A172 (cell line): ENCODE results near the gene PRM1. TPM values are rescaled to one million over a fixed set of nuclear protein-coding genes. Genes with fewer than 3 reads are reported as not detected.

Experiments used
- DNase-seq: peaks from one replicate; pipeline ENCODE4 v3.0.0-alpha.2; 2015; ENCODE audit warnings: low spot score
- total RNA-seq: library from RNA; depleted of rRNA; stranded (reverse); fragments of >200 nt; shearing (Covaris generic); gene quantifications from 2 replicates; pipeline ENCODE4 v1.2.3, GENCODE V29; 2014; rRNA removed

Gene PRM1
- not detected in 2 replicates for total RNA-seq

- DNase-seq: no peak
Measured at GRCh38 chr16:11280616-11281522, at the start of gene PRM1. Gene PRM1, minus strand, starts transcription at chr16:11281330. Its CDS starts 92 bp downstream, at chr16:11281238.

DNA sequence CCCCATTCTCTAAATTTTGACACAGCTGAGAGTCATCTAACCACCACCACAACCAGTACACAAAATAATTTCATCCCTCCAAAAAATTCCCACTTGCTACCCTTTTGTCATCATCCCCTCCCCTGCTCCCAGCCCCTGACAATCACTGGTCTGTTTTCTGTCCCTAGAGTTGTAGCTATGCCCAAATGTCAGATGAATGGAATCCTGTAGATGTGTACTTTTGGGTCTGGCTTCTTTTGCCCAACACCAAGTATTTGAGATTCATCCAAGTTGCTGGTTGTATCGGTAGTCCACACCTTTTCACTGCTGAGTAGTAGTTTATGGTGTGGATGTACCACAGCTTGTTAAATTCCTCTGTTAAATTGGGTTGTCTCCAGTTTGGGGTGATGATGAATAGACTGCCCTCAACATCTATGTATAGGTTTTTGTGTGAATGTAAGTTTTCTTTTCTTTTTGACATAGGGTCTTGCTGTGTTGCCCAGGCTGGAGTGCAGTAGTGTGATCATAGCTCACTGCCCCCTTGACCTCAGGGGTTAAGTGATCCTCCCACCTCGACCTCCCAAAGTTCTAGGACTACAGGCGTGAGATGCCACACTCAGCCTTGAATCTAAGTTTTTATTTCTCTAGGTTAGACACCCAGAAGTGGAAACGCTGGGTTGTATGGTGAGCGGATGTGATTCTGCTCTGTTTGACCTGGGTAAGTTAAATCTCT, 49.6 kb upstream of the PRM1 start:
- DNase-seq: no peak

DNA sequence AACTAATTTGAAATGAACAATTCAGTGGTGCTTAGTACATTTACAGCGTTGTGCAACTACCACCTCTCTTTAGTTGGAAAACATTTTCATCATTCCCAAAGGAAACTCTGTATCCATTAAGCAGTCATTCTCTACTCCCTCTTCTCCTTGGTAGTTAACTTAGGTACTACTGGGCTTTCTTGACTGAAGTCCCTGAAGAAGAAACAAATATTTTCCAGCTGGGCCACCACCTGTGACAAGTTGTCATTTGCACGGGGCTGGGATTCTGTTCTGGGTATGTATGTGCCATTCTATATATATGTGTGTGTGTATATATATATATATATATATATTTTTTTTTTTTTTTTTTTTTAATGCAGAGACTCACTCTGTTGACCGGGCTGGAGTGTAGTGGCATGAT, 48.8 kb upstream of the PRM1 start:
- no peak for DNase-seq

- peak; percentile 53 for DNase-seq
Measured at GRCh38 chr16:11329071-11329491, 48.0 kb upstream of the PRM1 start.

- peak; percentile 92 for DNase-seq
Measured at GRCh38 chr16:11328172-11329070, 47.3 kb upstream of the PRM1 start.

- DNase-seq: no peak
Measured at GRCh38 chr16:11327277-11328171, 46.4 kb upstream of the PRM1 start.

DNA sequence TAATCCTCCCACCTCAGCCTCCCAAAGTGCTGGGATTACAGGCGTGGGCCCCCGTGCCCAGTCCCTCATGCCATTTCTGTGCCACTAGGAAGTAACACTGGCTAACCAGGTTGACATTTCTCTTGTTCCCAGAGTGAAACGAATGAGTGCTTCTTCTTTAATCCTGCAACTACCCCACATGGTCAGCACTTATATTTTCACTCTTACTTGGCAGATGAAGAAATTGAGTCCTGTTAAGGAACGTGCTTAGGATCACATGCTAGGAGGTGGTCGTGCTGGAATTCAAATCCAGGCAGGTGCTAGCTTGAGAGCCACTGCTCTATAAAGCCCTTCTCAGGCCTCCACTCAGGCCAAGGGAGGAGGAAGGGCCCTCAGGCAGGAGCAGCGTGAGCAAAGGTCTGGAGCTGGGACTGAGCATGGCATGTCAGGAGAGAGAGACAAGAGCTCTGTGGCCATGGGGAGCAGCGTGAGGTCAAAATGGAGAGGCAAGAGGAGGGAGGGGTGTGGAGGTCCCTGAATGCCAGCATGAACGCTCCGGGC, 45.7 kb upstream of the PRM1 start:
- DNase-seq: no peak

DNA sequence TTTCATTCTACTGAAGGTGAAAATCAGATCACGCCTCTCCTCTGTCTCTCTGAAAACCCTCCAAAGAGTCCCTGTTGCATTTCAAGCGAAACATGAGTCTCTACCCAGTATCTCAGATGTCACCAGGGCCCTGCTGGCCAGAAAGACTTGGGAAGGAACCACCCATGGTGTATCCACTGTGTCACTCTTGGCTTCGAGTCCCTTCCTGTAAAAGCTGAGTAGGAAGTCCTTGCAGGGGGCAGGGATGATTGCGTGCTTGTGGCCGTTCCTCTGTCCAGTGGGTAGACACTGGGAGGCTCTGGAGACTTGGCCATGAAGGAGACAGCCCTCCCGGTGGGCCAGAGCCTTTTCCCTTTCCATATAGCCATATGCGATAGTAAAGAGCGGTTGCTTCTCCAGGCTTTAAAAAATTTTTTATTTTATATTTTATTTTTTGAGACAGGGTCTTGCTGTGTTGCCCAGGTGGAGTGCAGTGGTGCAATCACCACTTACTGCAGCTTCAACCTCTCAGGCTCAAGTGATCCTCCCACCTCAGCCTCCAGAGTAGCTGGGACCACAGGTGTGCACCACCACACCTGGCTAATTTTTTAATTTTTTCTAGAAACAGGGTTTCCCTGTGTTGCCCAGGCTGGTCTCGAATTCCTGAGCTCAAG, 45.1 kb upstream of the PRM1 start:
- DNase-seq: no peak

DNA sequence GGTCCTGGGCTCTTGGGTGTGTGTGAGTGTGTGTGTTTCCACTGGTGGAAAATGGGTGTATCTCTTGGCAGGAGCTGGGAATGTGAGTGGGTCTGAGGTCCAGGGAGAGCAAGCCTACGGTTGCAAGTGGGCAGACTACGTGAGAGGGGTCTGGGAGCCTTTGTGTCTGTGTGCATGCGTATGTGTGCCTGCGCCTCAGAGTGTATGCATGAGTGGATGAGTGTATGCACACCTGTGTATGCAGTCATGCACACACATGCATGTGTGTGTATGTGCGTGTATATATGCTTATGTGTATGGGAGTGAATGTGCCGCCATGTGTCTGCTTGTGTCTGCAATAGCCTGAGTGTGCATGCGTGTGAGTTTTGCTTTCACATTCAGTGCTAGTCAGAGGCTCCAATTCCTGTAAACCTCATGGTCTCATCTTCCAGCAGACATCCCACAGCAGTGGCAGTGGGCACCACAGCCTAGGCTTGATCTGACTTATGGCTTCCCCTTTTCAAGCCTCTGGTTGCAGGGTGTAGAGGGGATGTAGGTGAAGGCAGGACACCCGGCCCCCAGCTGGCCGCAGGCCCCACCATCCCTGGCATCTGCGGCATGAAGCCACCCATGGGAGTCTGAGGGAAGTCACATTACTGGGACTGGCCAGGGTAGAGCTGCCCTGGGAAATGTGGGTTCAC, 44.4 kb upstream of the PRM1 start:
- no peak for DNase-seq

GRCh38 chr16:11323551-11324336, 42.6 kb upstream of the PRM1 start:
- DNase-seq: no peak

DNA sequence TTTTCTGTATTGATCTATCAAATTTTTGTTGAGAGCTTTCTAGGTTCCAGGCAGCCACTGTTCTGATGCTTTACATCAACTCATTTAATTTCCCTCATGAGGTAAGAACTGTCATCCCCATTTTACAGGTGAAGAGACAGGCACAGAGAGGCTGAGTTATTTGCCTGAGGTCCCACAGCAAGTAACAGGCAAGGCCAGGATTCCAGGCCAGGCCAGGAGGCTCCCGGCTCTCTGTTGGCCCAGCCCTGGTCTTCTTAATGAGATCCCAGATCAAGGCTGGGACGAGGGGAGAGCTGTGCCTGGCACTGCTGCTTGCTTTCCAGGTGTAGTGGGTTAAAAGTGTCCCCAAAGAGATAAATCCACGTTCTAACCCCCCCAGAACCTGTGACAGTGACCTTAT, 41.7 kb upstream of the PRM1 start:
- no peak for DNase-seq

DNA sequence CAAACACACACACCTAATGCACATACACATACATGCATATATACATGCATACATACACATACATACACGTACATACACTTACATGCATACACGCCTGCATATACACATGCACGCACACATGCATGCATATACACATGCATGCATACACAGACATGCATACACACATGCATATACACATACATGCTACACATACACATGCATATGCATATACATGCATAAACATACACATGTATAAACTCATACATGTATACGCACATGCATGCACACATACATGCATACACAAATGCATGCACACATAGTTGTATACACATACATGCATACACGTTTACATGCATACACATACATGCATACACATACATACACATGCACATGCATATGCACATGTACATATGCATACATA, 40.5 kb upstream of the PRM1 start:
- no peak for DNase-seq

GRCh38 chr16:11320170-11320569, 39.0 kb upstream of the PRM1 start:
- no peak for DNase-seq

GRCh38 chr16:11319529-11320146, 38.5 kb upstream of the PRM1 start:
- DNase-seq: no peak

DNA sequence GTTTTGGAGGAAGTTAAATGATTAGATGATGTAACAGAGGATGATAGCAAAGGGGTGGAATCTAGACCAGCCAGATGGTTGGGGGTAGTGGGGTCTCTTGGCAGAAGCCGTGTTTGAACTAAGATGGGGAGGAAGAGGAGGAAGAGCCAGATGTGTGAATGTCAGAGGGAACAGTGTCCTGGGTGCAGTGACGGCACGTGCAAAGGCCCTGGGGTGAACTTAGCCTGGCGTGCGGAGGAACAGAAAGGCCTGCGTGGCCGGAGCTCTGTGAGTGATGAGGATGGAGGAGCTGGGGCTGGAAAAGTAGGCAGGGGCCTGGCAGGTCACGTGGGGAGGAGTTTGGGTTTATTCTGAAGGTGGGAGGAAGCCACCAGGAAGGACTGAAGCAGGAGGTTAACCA, 37.7 kb upstream of the PRM1 start:
- no peak for DNase-seq

DNA sequence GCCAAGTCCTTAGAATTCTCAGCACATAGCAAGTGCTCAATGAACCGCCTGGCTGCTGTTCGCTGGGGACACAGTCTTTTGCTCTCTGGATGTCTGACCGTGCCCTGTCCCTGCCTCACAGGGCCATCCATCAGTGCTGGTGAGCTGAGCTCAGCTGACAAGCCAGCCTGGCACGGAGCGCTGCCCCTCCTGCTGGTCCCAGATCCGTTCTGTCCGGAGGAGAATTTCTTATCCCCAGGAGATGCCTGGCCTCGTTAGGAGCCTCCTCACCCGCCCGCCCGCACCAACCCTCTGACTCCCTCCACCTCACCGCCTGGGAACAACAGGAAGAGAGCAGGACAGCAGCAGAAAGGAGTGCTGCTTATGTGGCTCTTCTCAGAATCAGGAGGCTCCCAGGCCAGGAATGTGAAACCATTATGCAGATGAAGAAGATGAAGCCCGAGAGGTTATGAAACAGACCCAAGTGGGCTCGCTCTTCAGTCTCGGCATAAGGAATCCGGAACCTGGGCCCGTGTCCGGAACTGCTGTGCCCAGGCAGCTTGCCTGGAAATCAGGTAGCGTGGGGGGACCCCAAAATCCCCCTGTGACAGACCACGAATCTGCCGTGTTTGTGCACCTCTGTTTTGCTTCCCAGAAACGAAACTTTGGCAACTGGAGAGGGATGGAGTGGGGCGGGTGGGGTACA, 35.3 kb upstream of the PRM1 start:
- DNase-seq: peak; percentile 75

DNA sequence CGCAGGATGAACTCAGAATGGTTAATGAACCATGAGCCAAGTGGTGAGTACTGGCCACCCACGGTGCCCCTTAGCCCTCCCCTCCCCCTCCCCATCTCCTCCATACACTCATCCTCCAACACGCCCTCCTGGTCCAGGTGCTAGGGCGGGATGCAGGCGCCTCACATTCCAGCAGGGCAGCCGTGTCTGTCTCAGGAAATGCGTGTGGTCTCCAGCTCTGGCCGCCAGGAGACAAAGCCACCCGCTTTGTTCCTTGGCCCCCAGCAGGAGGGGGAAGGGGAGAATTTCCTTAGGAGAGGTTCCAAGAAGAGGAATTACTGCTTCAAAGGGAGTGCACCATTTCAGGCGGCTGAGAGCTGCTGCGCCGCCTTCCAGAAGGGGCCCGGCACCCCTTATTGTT, 34.4 kb upstream of the PRM1 start:
- peak; percentile 95 for DNase-seq
